22Rv1 (cell line): ENCODE measurements around the gene PIAS1.

Source experiments
- H3K27ac ChIP-seq: fragments of 450-650 bp; 2 replicates; pipeline ENCODE4 v1.5.1; 2017
- CTCF ChIP-seq: fragments of 450-650 bp; IDR thresholded peaks from 2 replicates; pipeline ENCODE4 v1.5.1; 2017; ENCODE audit warnings: mild to moderate bottlenecking
- ZFX ChIP-seq: fragments of 450-650 bp; IDR thresholded peaks from 2 replicates; pipeline ENCODE4 v1.6.1; 2017; ENCODE audit warnings: antibody characterized with exemption, borderline replicate concordance

The PIAS1 gene

GRCh38 chr15:68081869-68082505, 27.9 kb downstream of the PIAS1 start:
- TF ChIP-seq ZFX (no peak), CTCF (no peak)
- no peak overlapping the region for H3K27ac ChIP-seq

GRCh38 chr15:68082735-68083134, 28.6 kb downstream of the PIAS1 start:
- no peak overlapping the region for H3K27ac ChIP-seq
- TF ChIP-seq ZFX (no peak), CTCF (no peak)

- TF ChIP-seq CTCF (no peak), ZFX (no peak)
- no peak overlapping the region for H3K27ac ChIP-seq
Measured at GRCh38 chr15:68083463-68083862, 29.3 kb downstream of the PIAS1 start.

GRCh38 chr15:68085052-68085451, 30.9 kb downstream of the PIAS1 start:
- no peak for TF ChIP-seq CTCF
- TF ChIP-seq ZFX = no peak
- no peak overlapping the region for H3K27ac ChIP-seq

- TF ChIP-seq CTCF (no peak), ZFX (no peak)
- no peak overlapping the region for H3K27ac ChIP-seq
Measured at GRCh38 chr15:68091743-68092142, 37.6 kb downstream of the PIAS1 start.

GRCh38 chr15:68096099-68096498, 42.0 kb downstream of the PIAS1 start:
- TF ChIP-seq ZFX = no peak
- TF ChIP-seq CTCF = no peak

GRCh38 chr15:68097029-68097428, 42.9 kb downstream of the PIAS1 start:
- TF ChIP-seq ZFX (no peak), CTCF (no peak)
- no peak overlapping the region for H3K27ac ChIP-seq

More at GRCh38 chr15:68096099-68096498, 42.0 kb downstream of the PIAS1 start:
- H3K27ac ChIP-seq = no peak overlapping the region
